Measurements from ENCODE around the gene MRAP2. TPM values are rescaled to one million over a fixed set of nuclear protein-coding genes. Genes with fewer than 3 reads are reported as not detected.

The MRAP2 gene
- polyA plus RNA-seq, 3 donors = not detected

GRCh38 chr6:84019141-84019841 is 14.3 kb upstream of the MRAP2 start:
- H3K4me2 ChIP-seq (replicated peaks; ENCODE audit: extremely low read depth, low read length, poor library complexity, severe bottlenecking) = no peak overlapping the region
- DNase-seq = no peak
- H3K4me1 Mint-ChIP-seq = no peaks in the 10 kb centered on the region
- H3K27me3 Mint-ChIP-seq (ENCODE audit: low read depth in 3 of 3) = no peaks in the 10 kb centered on the region
- no peak overlapping the region for H2AFZ ChIP-seq (ENCODE audit: insufficient read depth, low read depth, low read length, poor library complexity, severe bottlenecking)
- TF ChIP-seq CTCF (IDR thresholded peaks at IDR 0.05) = no peak
- H3K4me3 Mint-ChIP-seq = no peak overlapping the region
- no peaks in the 10 kb centered on the region for H4K20me1 ChIP-seq (ENCODE audit: insufficient read depth, low read length)
- H3K9me3 ChIP-seq (replicated peaks in 1 of 2; ENCODE audit: control insufficient read depth in 1 of 2, insufficient read depth in 1 of 2, low read length in 2 of 2) = peaks cover 0 to 4% of the 10 kb centered on the region in 2 donors
- H3K4me3 ChIP-seq (replicated peaks in 1 of 3; ENCODE audit: low read depth in 2 of 3, low read length in 3 of 3) = no peak overlapping the region
- no peaks in the 10 kb centered on the region for H3K27me3 ChIP-seq (ENCODE audit: control insufficient read depth in 2 of 2, insufficient read depth in 2 of 2, low read length in 2 of 2)
- no peak overlapping the region for H3K27ac ChIP-seq (ENCODE audit: low read depth in 1 of 2, low read length in 2 of 2)
- no peak overlapping the region for H3K27ac Mint-ChIP-seq
- no peaks in the 10 kb centered on the region for H3K4me1 ChIP-seq (ENCODE audit: control insufficient read depth in 1 of 2, insufficient read depth in 2 of 2, low read length in 2 of 2)
- intact Hi-C loops (cut with micrococcal nuclease) = no loop called here
- H3K36me3 ChIP-seq (replicated peaks in 1 of 2; ENCODE audit: control insufficient read depth in 1 of 2, insufficient read depth in 2 of 2, low read length in 2 of 2) = no peaks in the 10 kb centered on the region
- H3K36me3 Mint-ChIP-seq = no peaks in the 10 kb centered on the region
- H3K79me2 ChIP-seq (ENCODE audit: insufficient read depth, low read length) = no peaks in the 10 kb centered on the region
- H3K9me3 Mint-ChIP-seq = peaks cover 0 to 11% (median 4%) of the 10 kb centered on the region in 7 donors
- WGBS (ENCODE audit: insufficient coverage) = no CpG with 5 or more reads among the region's 28 CpGs
- H3K9ac ChIP-seq (ENCODE audit: insufficient read depth, low read length, poor library complexity, severe bottlenecking) = no peak overlapping the region

GRCh38 chr6:84019842-84020211 is 13.7 kb upstream of the MRAP2 start:
- H3K27ac Mint-ChIP-seq = no peak overlapping the region
- DNase-seq = no peak
- Histone ChIP-seq H3K9ac (ENCODE audit: insufficient read depth, low read length, poor library complexity, severe bottlenecking) (no peak overlapping the region), H3K4me2 (replicated peaks; ENCODE audit: extremely low read depth, low read length, poor library complexity, severe bottlenecking) (no peak overlapping the region), H3K79me2 (ENCODE audit: insufficient read depth, low read length) (no peaks in the 10 kb centered on the region), H3K27me3 (ENCODE audit: control insufficient read depth in 2 of 2, insufficient read depth in 2 of 2, low read length in 2 of 2) (no peaks in the 10 kb centered on the region), H3K36me3 (replicated peaks in 1 of 2; ENCODE audit: control insufficient read depth in 1 of 2, insufficient read depth in 2 of 2, low read length in 2 of 2) (no peaks in the 10 kb centered on the region), H3K4me1 (ENCODE audit: control insufficient read depth in 1 of 2, insufficient read depth in 2 of 2, low read length in 2 of 2) (no peaks in the 10 kb centered on the region), H3K27ac (ENCODE audit: low read depth in 1 of 2, low read length in 2 of 2) (no peak overlapping the region), H2AFZ (ENCODE audit: insufficient read depth, low read depth, low read length, poor library complexity, severe bottlenecking) (no peak overlapping the region), H3K9me3 (replicated peaks in 1 of 2; ENCODE audit: control insufficient read depth in 1 of 2, insufficient read depth in 1 of 2, low read length in 2 of 2) (peaks cover 0 to 4% of the 10 kb centered on the region in 2 donors), H4K20me1 (ENCODE audit: insufficient read depth, low read length) (no peaks in the 10 kb centered on the region), H3K4me3 (replicated peaks in 1 of 3; ENCODE audit: low read depth in 2 of 3, low read length in 3 of 3) (no peak overlapping the region)
- H3K9me3 Mint-ChIP-seq = peaks cover 0 to 11% (median 4%) of the 10 kb centered on the region in 7 donors
- intact Hi-C loops (cut with micrococcal nuclease) = no loop called here
- no CpG with 5 or more reads among the region's 6 CpGs for WGBS (ENCODE audit: insufficient coverage)
- H3K4me1 Mint-ChIP-seq = no peaks in the 10 kb centered on the region
- H3K4me3 Mint-ChIP-seq = no peak overlapping the region
- no peak for TF ChIP-seq CTCF (IDR thresholded peaks at IDR 0.05)
- H3K27me3 Mint-ChIP-seq (ENCODE audit: low read depth in 3 of 3) = no peaks in the 10 kb centered on the region
- no peaks in the 10 kb centered on the region for H3K36me3 Mint-ChIP-seq

Data from CD14-positive monocyte (primary cell).